HepG2 (cell line): ENCODE measurements around the gene UBE2D3. TPM values are rescaled to one million over a fixed set of nuclear protein-coding genes. Genes with fewer than 3 reads are reported as not detected.
A peak's percentile ranks its signal among the peaks of the same experiment; 100 is the strongest.

Source experiments
- ATAC-seq: fragments of 200-7000 bp; cut with Tn5 transposase; 3 replicates; pipeline ENCODE4 v1.9.1; 2020; ENCODE audit warnings: mild to moderate bottlenecking, moderate library complexity
- BruUV-seq: library from RNA; stranded (reverse); fragments of 400-500 nt; replicated peaks from 2 replicates; lab custom pipeline; 2021; lab: Mats Ljungman, UMichigan
- CTCF ChIA-PET: fragments of 300-600 bp; formaldehyde crosslinking; extraction: SDS; loops from one replicate; lab custom pipeline; 2021; ENCODE audit warnings: low total read pairs, inconsistent platforms, low intra/inter-chr PET ratio; lab: Yijun Ruan, JAX
- POLR2A ChIA-PET: fragments of 350-600 bp; sonication (Branson Sonifier 250); formaldehyde crosslinking; loops from one replicate; lab custom pipeline; 2020; ENCODE audit warnings: antibody characterized with exemption, inconsistent platforms; lab: Yijun Ruan, JAX
- DNase-seq: peaks from one replicate; pipeline ENCODE4 v3.0.0-alpha.2; 2015; ENCODE audit warnings: low spot score
- FAIRE-seq: peaks from 3 replicates; lab custom pipeline; 2011; peaks lifted over from hg19 to GRCh38; lab: Jason Lieb, UNC
- H2AFZ ChIP-seq: one replicate; pipeline ENCODE4 v1.6.1; 2011; ENCODE audit warnings: low read length, inconsistent platforms
- H3K27ac ChIP-seq: fragments of 300-600 bp; 3 replicates; pipeline ENCODE4 v1.8.0; 2011; ENCODE audit warnings: mixed run types, mild to moderate bottlenecking, mixed read lengths, low read length, inconsistent platforms; ENCODE audit not compliant: insufficient read depth; ENCODE audit errors: extremely low read length
- H3K27me3 ChIP-seq, 2 experiments: fragments of 200-600 bp in 1 of 2; 2 replicates in 1 of 2; 3 replicates in 1 of 2; pipeline versions ENCODE4 v1.6.0 to v1.8.0; 2011; ENCODE audit warnings: low read length in 2 of 2, mild to moderate bottlenecking in 2 of 2, moderate library complexity in 2 of 2, inconsistent platforms in 1 of 2; ENCODE audit not compliant: insufficient read depth in 2 of 2, control insufficient read depth in 1 of 2
- H3K36me3 ChIP-seq, 2 experiments: fragments of 200-600 bp in 1 of 2; replicated peaks in 1 of 2; 2 replicates in 1 of 2; 3 replicates in 1 of 2; pipeline versions ENCODE4 v1.5.1 to v1.8.0; 2011; ENCODE audit warnings: low read length in 2 of 2, inconsistent platforms in 1 of 2; ENCODE audit not compliant: insufficient read depth in 2 of 2, control insufficient read depth in 1 of 2
- H3K4me1 ChIP-seq: 2 replicates; pipeline ENCODE4 v1.5.1; 2012; ENCODE audit warnings: low read length, inconsistent platforms; ENCODE audit not compliant: insufficient read depth
- H3K4me2 ChIP-seq: 2 replicates; pipeline ENCODE4 v1.6.0; 2011; ENCODE audit warnings: low read depth, low read length, inconsistent platforms
- H3K4me3 ChIP-seq, 3 experiments: fragments of 200-600 bp in 1 of 3; sonication (generic), shearing (Covaris generic) in 1 of 3; replicated peaks in 1 of 3; 2 replicates each; pipeline ENCODE4 v1.5.1; 2011 to 2016; ENCODE audit warnings: low read length in 3 of 3, inconsistent platforms in 2 of 3, low read depth in 2 of 3, mild to moderate bottlenecking in 2 of 3, control low read depth in 1 of 3, mixed read lengths in 1 of 3; ENCODE audit not compliant: insufficient read depth in 1 of 3
- H3K79me2 ChIP-seq: one replicate; pipeline ENCODE4 v1.6.1; 2011; ENCODE audit warnings: low read length, inconsistent platforms; ENCODE audit not compliant: insufficient read depth
- H3K9ac ChIP-seq: 2 replicates; pipeline ENCODE4 v1.6.0; 2011; ENCODE audit warnings: mild to moderate bottlenecking, low read depth, low read length, inconsistent platforms; ENCODE audit not compliant: insufficient read depth
- H3K9me3 ChIP-seq: 2 replicates; pipeline ENCODE4 v1.5.1; 2012; ENCODE audit warnings: mild to moderate bottlenecking, low read length
- H4K20me1 ChIP-seq: 2 replicates; pipeline ENCODE4 v1.6.0; 2011; ENCODE audit warnings: inconsistent platforms, mild to moderate bottlenecking, low read length, moderate library complexity; ENCODE audit not compliant: insufficient read depth
- CENPX ChIP-seq: sonication (generic); formaldehyde crosslinking; IDR thresholded peaks from 2 replicates; pipeline ENCODE4 v1.9.0; 2021; ENCODE audit warnings: mild to moderate bottlenecking, missing genetic modification reagents, moderate library complexity
- FOXJ3 ChIP-seq: sonication (generic); formaldehyde crosslinking; IDR thresholded peaks from 2 replicates; pipeline ENCODE4 v1.4.0; 2020; ENCODE audit warnings: missing genetic modification reagents, mild to moderate bottlenecking, borderline replicate concordance
- GRHL1 ChIP-seq: sonication (generic); formaldehyde crosslinking; conservative IDR thresholded peaks from 2 replicates; pipeline ENCODE4 v1.8.0; 2022; ENCODE audit warnings: missing genetic modification reagents
- KDM6A ChIP-seq: IDR thresholded peaks from 2 replicates; pipeline ENCODE4 v1.6.1; 2016; ENCODE audit warnings: low read depth
- MBNL3 ChIP-seq: fragments of 250-450 bp; sonication (Bioruptor Pico); conservative IDR thresholded peaks from 2 replicates; pipeline ENCODE4 v1.8.0; 2022; ENCODE audit warnings: mild to moderate bottlenecking, inconsistent platforms
- MTA1 ChIP-seq: sonication (generic); formaldehyde crosslinking; IDR thresholded peaks from 2 replicates; pipeline ENCODE4 v1.4.0; 2020; ENCODE audit warnings: missing genetic modification reagents, mild to moderate bottlenecking, borderline replicate concordance
- NFE2L1 ChIP-seq: sonication (generic); formaldehyde crosslinking; IDR thresholded peaks from 2 replicates; pipeline ENCODE4 v1.4.0; 2020; ENCODE audit warnings: missing genetic modification reagents, mild to moderate bottlenecking, borderline replicate concordance
- PBX3 ChIP-seq: sonication (generic); formaldehyde crosslinking; IDR thresholded peaks from 2 replicates; pipeline ENCODE4 v1.8.1; 2023; ENCODE audit warnings: missing genetic modification reagents, inconsistent platforms, borderline replicate concordance
- PCBP2 ChIP-seq: fragments of 200-400 bp; formaldehyde crosslinking; optimal IDR thresholded peaks from 2 replicates; pipeline ENCODE3; 2018; ENCODE audit warnings: low read length, low read depth; ENCODE audit not compliant: poor library complexity, severe bottlenecking
- SNRNP70 ChIP-seq: fragments of 200-400 bp; formaldehyde crosslinking; IDR thresholded peaks from 2 replicates; pipeline ENCODE4 v1.6.1; 2017; ENCODE audit warnings: mild to moderate bottlenecking, low read depth, low read length, moderate library complexity
- SOX5 ChIP-seq: IDR thresholded peaks from 2 replicates; pipeline ENCODE4 v1.6.1; 2016; ENCODE audit warnings: borderline replicate concordance
- TBL1XR1 ChIP-seq: fragments of 150-350 bp; IDR thresholded peaks from 2 replicates; pipeline ENCODE4 v1.6.1; 2014; ENCODE audit warnings: borderline replicate concordance, low read length; ENCODE audit not compliant: partially characterized antibody
- U2AF2 ChIP-seq: fragments of 200-400 bp; formaldehyde crosslinking; IDR thresholded peaks from 2 replicates; pipeline ENCODE4 v1.6.1; 2017; ENCODE audit warnings: low read depth, mild to moderate bottlenecking, low read length
- ZEB1 ChIP-seq: IDR thresholded peaks from 2 replicates; pipeline ENCODE4 v1.6.1; 2012; ENCODE audit warnings: mild to moderate bottlenecking, low read depth, inconsistent platforms; ENCODE audit not compliant: insufficient replicate concordance
- ZNF256 ChIP-seq: sonication (generic); formaldehyde crosslinking; conservative IDR thresholded peaks from 2 replicates; pipeline ENCODE4 v1.4.0; 2020; ENCODE audit warnings: missing genetic modification reagents
- ZNF292 ChIP-seq: sonication (generic); formaldehyde crosslinking; IDR thresholded peaks from 2 replicates; pipeline ENCODE4 v1.8.1; 2022; ENCODE audit warnings: mild to moderate bottlenecking, low read depth, missing genetic modification reagents, borderline replicate concordance
- ZNF430 ChIP-seq: sonication (generic); formaldehyde crosslinking; IDR thresholded peaks from 2 replicates; pipeline ENCODE4 v1.9.0; 2021; ENCODE audit warnings: mild to moderate bottlenecking, missing genetic modification reagents
- ZNF567 ChIP-seq: sonication (generic); formaldehyde crosslinking; IDR thresholded peaks from 2 replicates; pipeline ENCODE4 v1.8.1; 2023; ENCODE audit warnings: mild to moderate bottlenecking, missing genetic modification reagents, borderline replicate concordance
- WGBS: methylation state at CpG from one replicate; pipeline ENCODE4 v1.1.6; 2017; ENCODE audit warnings: low lambda C conversion rate; 5-methylcytosine and 5-hydroxymethylcytosine counted together
- in situ Hi-C: cut with HindIII; loops from 2 replicates; pipeline ENCODE4 v1.10.0; 2017; ENCODE audit warnings: low pct_unique_long_range_greater_than_20kb; ENCODE audit not compliant: extremely low pct_ligation_motif_present
- intact Hi-C: fragments of 100-400 bp; cut with micrococcal nuclease; formaldehyde crosslinking; loops from one replicate; pipeline ENCODE4 v1.10.0; 2022; ENCODE audit not compliant: unreplicated experiment
- polyA plus RNA-seq, 8 experiments: library from polyadenylated mRNA; depleted of rRNA in 3 of 8; stranded (reverse) in 7 of 8; unstranded in 1 of 8; fragments of >200 nt; fragmentation: Illumina TruSeq in 4 of 8; extraction: Trizol in 4 of 8; gene quantifications; 2 replicates each; pipeline versions ENCODE4 v1.2.1 to v1.2.3, GENCODE V29; 2011 to 2016; ENCODE audit warnings: low read depth in 4 of 8, missing spikeins in 1 of 8, mixed read lengths in 1 of 8; ENCODE audit not compliant: insufficient read depth in 1 of 8
- total RNA-seq, 5 experiments: library from RNA; depleted of rRNA; stranded (reverse); fragments of >200 nt; fragmentation: Illumina TruSeq; extraction: Trizol; gene quantifications; 2 replicates each; pipeline ENCODE4 v1.2.3, GENCODE V29; 2016; ENCODE audit warnings: low read depth in 1 of 5

UBE2D3 gene
- total and polyA plus RNA-seq, 2 of the 13 experiments (the other 11 are each of a cell fraction or from before 2014, with no cell fraction given), result 224 to 293 TPM

- peak overlapping the region; percentile 92 to 97 (median 95); a peak in 5 of 6 replicates for H3K4me3 ChIP-seq
- intact Hi-C loops, result no loop called here
- ATAC-seq, result no peak
- FAIRE-seq, result no peak
- no TSS peak for BruUV-seq
- no peak for DNase-seq
- TF ChIP-seq MTA1 (CRISPR knock-in tag) (no peak), ZNF430 (no peak), PCBP2 (no peak), SNRNP70 (no peak), SOX5 (CRISPR knock-in tag) (no peak), CENPX (CRISPR knock-in tag) (no peak), TBL1XR1 (no peak), FOXJ3 (CRISPR knock-in tag) (no peak), U2AF2 (no peak), GRHL1 (CRISPR knock-in tag) (no peak), ZNF292 (CRISPR knock-in tag) (no peak), NFE2L1 (no peak), ZEB1 (no peak), ZNF567 (CRISPR knock-in tag) (no peak), MBNL3 (CRISPR knock-in tag) (no peak), KDM6A (CRISPR knock-in tag) (no peak), PBX3 (no peak), ZNF256 (CRISPR knock-in tag) (no peak)
- peaks cover 1 to 11% of the 10 kb centered on the region in 2 experiments; a peak in 4 of 5 replicates for H3K36me3 ChIP-seq
- ChIA-PET POLR2A (interaction anchor here (1.0 to 1.4 kb wide), 2 partner anchors 11 to 22 kb away, joined by 3 read pairs; no protein-coding TSS in a partner anchor), CTCF (no interaction called here)
- H3K4me2 ChIP-seq, result peak overlapping the region; percentile 78
- H3K9ac ChIP-seq, result peak overlapping the region; percentile 33; the same call in 1 of the 2 replicates
- H2AFZ ChIP-seq, result no peak overlapping the region
- H3K79me2 ChIP-seq, result peaks cover 79% of the 10 kb centered on the region
- no peak overlapping the region for H3K27ac ChIP-seq
- H4K20me1 ChIP-seq, result peaks cover 76% of the 10 kb centered on the region
- WGBS, result 45% methylated on average over 4 of the region's 4 CpGs
- H3K9me3 ChIP-seq, result no peaks in the 10 kb centered on the region
- in situ Hi-C loops, result no loop called here
- peaks cover 0 to 2% of the 10 kb centered on the region in 2 experiments; a peak in 1 of 5 replicates for H3K27me3 ChIP-seq
- peaks cover 57% of the 10 kb centered on the region for H3K4me1 ChIP-seq
These were observed 3.5 kb downstream of the UBE2D3 start for GRCh38 chr4:102823897-102824296.
